ENCODE data around the gene RBM39. TPM values are rescaled to one million over a fixed set of nuclear protein-coding genes. Genes with fewer than 3 reads are reported as not detected.

The RBM39 gene
- total and polyA plus RNA-seq, 2 of the 13 experiments (the other 11 are each of a cell fraction or from before 2014, with no cell fraction given) = 788 to 920 TPM

GRCh38 chr20:35698298-35699126 is 43.5 kb downstream of the RBM39 start (continued):
- TF ChIP-seq RFX5 (IDR thresholded peaks at IDR 0.05; ENCODE audit: low read depth, low read length) = no peak
- TF ChIP-seq ZNF768 (CRISPR knock-in tag; IDR thresholded peaks at IDR 0.05) = no peak
- 0 out of 2 replicates have a peak, but pooled peaks have one; percentile 46 for TF ChIP-seq ZNF484 (CRISPR knock-in tag; IDR thresholded peaks at IDR 0.05; ENCODE audit: borderline replicate concordance, low read depth)
- TF ChIP-seq THAP8 (CRISPR knock-in tag; IDR thresholded peaks at IDR 0.05; ENCODE audit: borderline replicate concordance) = no peak
- TF ChIP-seq ZNF446 (CRISPR knock-in tag; IDR thresholded peaks at IDR 0.05) = peak; percentile 87
- TF ChIP-seq ZNF790 (CRISPR knock-in tag; IDR thresholded peaks at IDR 0.05; ENCODE audit: borderline replicate concordance) = peak; percentile 22; the same call in 1 of the 2 replicates
- TF ChIP-seq ZNF678 (CRISPR knock-in tag; IDR thresholded peaks at IDR 0.05) = 0 out of 2 replicates have a peak, but pooled peaks have one; percentile 10
- peak; percentile 20; the same call in 1 of the 2 replicates for TF ChIP-seq ATF5 (CRISPR knock-in tag; IDR thresholded peaks at IDR 0.05; ENCODE audit: low read depth)
- peak; percentile 20; the same call in 1 of the 2 replicates for TF ChIP-seq CBFB (CRISPR knock-in tag; IDR thresholded peaks at IDR 0.05)
- TF ChIP-seq ZNF44 (CRISPR knock-in tag; IDR thresholded peaks at IDR 0.05) = peak; percentile 79; the same call in 1 of the 2 replicates
- TF ChIP-seq, protein P1, sequence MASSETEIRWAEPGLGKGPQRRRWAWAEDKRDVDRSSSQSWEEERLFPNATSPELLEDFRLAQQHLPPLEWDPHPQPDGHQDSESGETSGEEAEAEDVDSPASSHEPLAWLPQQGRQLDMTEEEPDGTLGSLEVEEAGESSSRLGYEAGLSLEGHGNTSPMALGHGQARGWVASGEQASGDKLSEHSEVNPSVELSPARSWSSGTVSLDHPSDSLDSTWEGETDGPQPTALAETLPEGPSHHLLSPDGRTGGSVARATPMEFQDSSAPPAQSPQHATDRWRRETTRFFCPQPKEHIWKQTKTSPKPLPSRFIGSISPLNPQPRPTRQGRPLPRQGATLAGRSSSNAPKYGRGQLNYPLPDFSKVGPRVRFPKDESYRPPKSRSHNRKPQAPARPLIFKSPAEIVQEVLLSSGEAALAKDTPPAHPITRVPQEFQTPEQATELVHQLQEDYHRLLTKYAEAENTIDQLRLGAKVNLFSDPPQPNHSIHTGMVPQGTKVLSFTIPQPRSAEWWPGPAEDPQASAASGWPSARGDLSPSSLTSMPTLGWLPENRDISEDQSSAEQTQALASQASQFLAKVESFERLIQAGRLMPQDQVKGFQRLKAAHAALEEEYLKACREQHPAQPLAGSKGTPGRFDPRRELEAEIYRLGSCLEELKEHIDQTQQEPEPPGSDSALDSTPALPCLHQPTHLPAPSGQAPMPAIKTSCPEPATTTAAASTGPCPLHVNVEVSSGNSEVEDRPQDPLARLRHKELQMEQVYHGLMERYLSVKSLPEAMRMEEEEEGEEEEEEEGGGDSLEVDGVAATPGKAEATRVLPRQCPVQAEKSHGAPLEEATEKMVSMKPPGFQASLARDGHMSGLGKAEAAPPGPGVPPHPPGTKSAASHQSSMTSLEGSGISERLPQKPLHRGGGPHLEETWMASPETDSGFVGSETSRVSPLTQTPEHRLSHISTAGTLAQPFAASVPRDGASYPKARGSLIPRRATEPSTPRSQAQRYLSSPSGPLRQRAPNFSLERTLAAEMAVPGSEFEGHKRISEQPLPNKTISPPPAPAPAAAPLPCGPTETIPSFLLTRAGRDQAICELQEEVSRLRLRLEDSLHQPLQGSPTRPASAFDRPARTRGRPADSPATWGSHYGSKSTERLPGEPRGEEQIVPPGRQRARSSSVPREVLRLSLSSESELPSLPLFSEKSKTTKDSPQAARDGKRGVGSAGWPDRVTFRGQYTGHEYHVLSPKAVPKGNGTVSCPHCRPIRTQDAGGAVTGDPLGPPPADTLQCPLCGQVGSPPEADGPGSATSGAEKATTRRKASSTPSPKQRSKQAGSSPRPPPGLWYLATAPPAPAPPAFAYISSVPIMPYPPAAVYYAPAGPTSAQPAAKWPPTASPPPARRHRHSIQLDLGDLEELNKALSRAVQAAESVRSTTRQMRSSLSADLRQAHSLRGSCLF (CRISPR knock-in tag; IDR thresholded peaks at IDR 0.05; ENCODE audit: borderline replicate concordance) = no peak
- TF ChIP-seq ZNF878 (CRISPR knock-in tag; IDR thresholded peaks at IDR 0.05) = no peak
- TF ChIP-seq, protein P2, sequence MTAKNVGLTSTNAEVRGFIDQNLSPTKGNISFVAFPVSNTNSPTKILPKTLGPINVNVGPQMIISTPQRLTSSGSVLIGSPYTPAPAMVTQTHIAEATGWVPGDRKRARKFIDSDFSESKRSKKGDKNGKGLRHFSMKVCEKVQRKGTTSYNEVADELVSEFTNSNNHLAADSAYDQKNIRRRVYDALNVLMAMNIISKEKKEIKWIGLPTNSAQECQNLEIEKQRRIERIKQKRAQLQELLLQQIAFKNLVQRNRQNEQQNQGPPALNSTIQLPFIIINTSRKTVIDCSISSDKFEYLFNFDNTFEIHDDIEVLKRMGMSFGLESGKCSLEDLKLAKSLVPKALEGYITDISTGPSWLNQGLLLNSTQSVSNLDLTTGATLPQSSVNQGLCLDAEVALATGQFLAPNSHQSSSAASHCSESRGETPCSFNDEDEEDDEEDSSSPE (CRISPR knock-in tag; IDR thresholded peaks at IDR 0.05) = no peak
- TF ChIP-seq PPARG (CRISPR knock-in tag; conservative IDR thresholded peaks at IDR 0.05) = no peak
- no peak for TF ChIP-seq KLF16 (CRISPR knock-in tag; IDR thresholded peaks at IDR 0.05)
- no peak for TF ChIP-seq SP1 (IDR thresholded peaks at IDR 0.05)
- no peak for TF ChIP-seq SP1 (CRISPR knock-in tag; IDR thresholded peaks at IDR 0.05)
- peak; percentile 96; the same call in 1 of the 2 replicates for TF ChIP-seq GTF3A (CRISPR knock-in tag; conservative IDR thresholded peaks at IDR 0.05)
- 0 out of 2 replicates have a peak, but pooled peaks have one; percentile 1 for TF ChIP-seq ZNF761 (CRISPR knock-in tag; conservative IDR thresholded peaks at IDR 0.05)
- TF ChIP-seq ZSCAN5A (CRISPR knock-in tag; IDR thresholded peaks at IDR 0.05; ENCODE audit: borderline replicate concordance) = 0 out of 2 replicates have a peak, but pooled peaks have one; percentile 22
